ENCODE measurements around the gene ATP2B2. TPM values are rescaled to one million over a fixed set of nuclear protein-coding genes. Genes with fewer than 3 reads are reported as not detected.

ATP2B2 gene
- total RNA-seq, 4 donors from 2014 or later = 0.29 to 9.5 (median 4.4) TPM

DNA sequence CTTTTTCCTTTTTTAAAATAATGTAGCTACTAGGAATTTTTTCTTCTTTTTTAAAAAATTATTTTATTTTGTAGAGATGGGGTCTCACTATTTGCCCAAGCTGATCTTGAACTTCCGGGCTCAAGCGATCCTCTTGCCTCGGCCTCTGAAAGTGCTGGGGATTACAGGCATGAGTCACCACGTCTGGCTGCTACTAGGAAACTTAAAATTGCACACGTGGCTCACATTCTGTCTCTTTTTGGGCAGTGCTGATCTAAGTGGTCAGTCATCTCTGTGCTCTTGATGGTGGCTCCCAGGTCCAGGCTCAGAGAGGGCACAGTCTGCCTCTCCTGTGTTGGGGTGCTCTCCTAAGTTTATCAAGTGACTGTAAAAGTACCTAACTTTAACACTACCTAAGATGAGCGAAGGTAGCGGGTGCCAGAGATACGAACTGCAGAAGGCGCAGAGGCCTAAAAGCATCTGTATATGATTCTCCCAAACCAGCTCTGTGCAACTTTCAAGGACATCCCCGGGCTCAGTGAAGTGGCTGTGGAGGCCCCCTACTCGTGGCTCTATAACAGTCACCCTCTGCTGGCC lies 131.6 kb downstream of the ATP2B2 start:
- no peak for DNase-seq
- Histone ChIP-seq H3K36me3 (no peaks in the 10 kb centered on the region), H3K27me3 (no peaks in the 10 kb centered on the region), H3K9me3 (no peaks in the 10 kb centered on the region), H3K4me3 (no peak overlapping the region), H3K4me1 (no peaks in the 10 kb centered on the region), H3K27ac (no peak overlapping the region)
- intact Hi-C loops (cut with DNase I; ENCODE audit: low total_unique reads) = no loop called here
- TF ChIP-seq CTCF (IDR thresholded peaks at IDR 0.05) (no peak), POLR2A (IDR thresholded peaks at IDR 0.05) (no peak)

GRCh38 chr3:10371789-10372188 lies 133.6 kb downstream of the ATP2B2 start:
- no peak for DNase-seq
- Histone ChIP-seq H3K27ac (no peak overlapping the region), H3K36me3 (no peaks in the 10 kb centered on the region), H3K9me3 (no peaks in the 10 kb centered on the region), H3K4me1 (no peaks in the 10 kb centered on the region), H3K4me3 (no peak overlapping the region), H3K27me3 (no peaks in the 10 kb centered on the region)
- intact Hi-C loops (cut with DNase I; ENCODE audit: low total_unique reads) = no loop called here
- TF ChIP-seq CTCF (IDR thresholded peaks at IDR 0.05) = no peak

DNA sequence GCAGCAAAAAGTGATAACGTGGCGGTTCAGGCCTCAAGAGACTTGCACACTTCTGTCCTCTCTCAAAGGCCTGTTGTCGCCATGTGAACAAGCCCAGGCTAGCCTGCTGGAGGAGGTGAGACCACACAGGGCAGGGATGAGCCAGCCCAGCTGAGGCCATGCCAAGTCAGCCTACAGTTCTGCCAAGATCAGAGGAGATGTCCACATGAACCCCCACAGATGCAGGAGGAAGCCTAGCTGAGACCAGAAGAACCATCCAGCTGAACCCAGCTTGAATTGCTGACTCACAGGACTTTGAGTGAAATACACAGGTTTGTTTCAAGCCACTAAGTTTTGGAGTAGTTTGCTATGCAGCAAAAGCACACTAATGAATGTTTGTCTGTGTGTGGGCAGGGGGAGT lies 134.2 kb downstream of the ATP2B2 start:
- Histone ChIP-seq H3K9me3 (no peaks in the 10 kb centered on the region), H3K36me3 (no peaks in the 10 kb centered on the region), H3K4me3 (no peak overlapping the region), H3K4me1 (no peaks in the 10 kb centered on the region), H3K27me3 (no peaks in the 10 kb centered on the region), H3K27ac (no peak overlapping the region)
- no peak for TF ChIP-seq POLR2A (IDR thresholded peaks at IDR 0.05)
- TF ChIP-seq CTCF (IDR thresholded peaks at IDR 0.05) = no peak
- no peak for DNase-seq
- intact Hi-C loops (cut with DNase I; ENCODE audit: low total_unique reads) = no loop called here

GRCh38 chr3:10370429-10370828 lies 135.0 kb downstream of the ATP2B2 start:
- intact Hi-C loops (cut with DNase I; ENCODE audit: low total_unique reads) = no loop called here
- TF ChIP-seq CTCF (IDR thresholded peaks at IDR 0.05) = no peak
- H3K27me3 ChIP-seq = no peaks in the 10 kb centered on the region
- H3K4me3 ChIP-seq = no peak overlapping the region
- H3K9me3 ChIP-seq = no peaks in the 10 kb centered on the region
- no peak for DNase-seq
- H3K4me1 ChIP-seq = no peaks in the 10 kb centered on the region
- H3K27ac ChIP-seq = no peak overlapping the region
- H3K36me3 ChIP-seq = no peaks in the 10 kb centered on the region

DNA sequence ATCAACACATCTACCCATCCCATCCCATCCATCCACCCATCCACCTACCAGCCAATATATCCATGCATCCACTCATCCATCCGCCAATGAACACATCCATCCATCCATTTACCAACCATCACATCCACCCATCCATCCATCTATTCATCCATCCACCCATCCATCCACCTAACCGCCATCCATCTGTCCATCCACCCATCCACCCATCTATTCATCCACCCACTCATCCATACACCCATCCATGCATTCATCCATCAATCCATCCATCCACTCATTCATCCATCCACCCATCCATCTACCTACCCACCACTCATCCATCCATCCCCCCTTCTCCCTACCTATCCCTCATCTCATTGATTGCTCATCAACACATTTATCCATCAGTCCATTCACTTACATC lies 136.9 kb downstream of the ATP2B2 start:
- DNase-seq = no peak
- Histone ChIP-seq H3K4me3 (no peak overlapping the region), H3K4me1 (no peaks in the 10 kb centered on the region), H3K27ac (no peak overlapping the region), H3K27me3 (no peaks in the 10 kb centered on the region), H3K9me3 (no peaks in the 10 kb centered on the region), H3K36me3 (no peaks in the 10 kb centered on the region)
- TF ChIP-seq CTCF (IDR thresholded peaks at IDR 0.05) (no peak), POLR2A (IDR thresholded peaks at IDR 0.05) (no peak)
- intact Hi-C loops (cut with DNase I; ENCODE audit: low total_unique reads) = no loop called here

All from uterus (tissue), 4 donors.